DOHH2 (cell line): ENCODE measurements around the gene ERRFI1.

Experiments used
- CTCF ChIP-seq: fragments of 200-600 bp; sonication (generic); IDR thresholded peaks from one replicate; pipeline ENCODE4 v1.5.1; 2014; ENCODE audit warnings: antibody characterized with exemption, mild to moderate bottlenecking, low read depth, low read length; ENCODE audit not compliant: poor library complexity, severe bottlenecking
- EZH2phosphoT487 ChIP-seq: fragments of 200-600 bp; sonication (generic); IDR thresholded peaks from 2 replicates; pipeline ENCODE4 v1.6.1; 2017; ENCODE audit warnings: borderline replicate concordance, mild to moderate bottlenecking, antibody characterized with exemption, low read length, moderate library complexity, mixed read lengths

GRCh38 chr1:8061210-8061609, 35.1 kb upstream of the ERRFI1 start:
- TF ChIP-seq CTCF (no peak), EZH2phosphoT487 (no peak)
